ENCODE measurements around the gene STAG3.
"Not testable (repeated sequence)": the region's sequence is repeated elsewhere in the genome, so short reads cannot be mapped to it uniquely, and the experiment has no call there.

The STAG3 gene

GRCh38 chr7:100222445-100223132, 44.9 kb downstream of the STAG3 start:
- Histone ChIP-seq H3K27ac (no peak overlapping the region), H3K27me3 (ENCODE audit: control insufficient read depth, insufficient read depth, low read length) (no peaks in the 10 kb centered on the region), H3K9ac (no peak overlapping the region), H3K79me2 (no peaks in the 10 kb centered on the region), H3K9me3 (ENCODE audit: control insufficient read depth, low read length) (no peaks in the 10 kb centered on the region), H3K36me3 (ENCODE audit: control insufficient read depth, insufficient read depth, low read length) (no peaks in the 10 kb centered on the region), H3K4me3 (ENCODE audit: low read depth, low read length) (no peak overlapping the region), H3K4me2 (ENCODE audit: low read length) (no peak overlapping the region), H3K4me1 (no peaks in the 10 kb centered on the region), H2AFZ (no peak overlapping the region)
- TF ChIP-seq CTCF (IDR thresholded peaks at IDR 0.05), result no peak

- not testable (repeated sequence) for H3K27ac ChIP-seq; H3K4me3 ChIP-seq (ENCODE audit: low read depth, low read length)
Measured at GRCh38 chr7:100223376-100223927, 45.7 kb downstream of the STAG3 start.

GRCh38 chr7:100224891-100225290, 47.2 kb downstream of the STAG3 start:
- not testable (repeated sequence) for H3K4me2 ChIP-seq (ENCODE audit: low read length); H2AFZ ChIP-seq

More at GRCh38 chr7:100223376-100223927, 45.7 kb downstream of the STAG3 start:
- not testable (repeated sequence) for H2AFZ ChIP-seq; H3K4me1 ChIP-seq; H3K9me3 ChIP-seq (ENCODE audit: control insufficient read depth, low read length); H3K9ac ChIP-seq; H3K27me3 ChIP-seq (ENCODE audit: control insufficient read depth, insufficient read depth, low read length); H3K36me3 ChIP-seq (ENCODE audit: control insufficient read depth, insufficient read depth, low read length); H3K4me2 ChIP-seq (ENCODE audit: low read length); H3K79me2 ChIP-seq

GRCh38 chr7:100234660-100235317, 57.1 kb downstream of the STAG3 start:
- H3K9me3 ChIP-seq (ENCODE audit: control insufficient read depth, low read length); H3K9ac ChIP-seq; H3K36me3 ChIP-seq (ENCODE audit: control insufficient read depth, insufficient read depth, low read length); H3K4me1 ChIP-seq; H2AFZ ChIP-seq; H3K27ac ChIP-seq; H3K4me2 ChIP-seq (ENCODE audit: low read length); H3K27me3 ChIP-seq (ENCODE audit: control insufficient read depth, insufficient read depth, low read length); H3K4me3 ChIP-seq (ENCODE audit: low read depth, low read length): not testable (repeated sequence)
- H3K79me2 ChIP-seq, result peaks cover 22% of the 10 kb centered on the region

More at GRCh38 chr7:100224891-100225290, 47.2 kb downstream of the STAG3 start:
- H3K4me1 ChIP-seq; H3K27ac ChIP-seq; H3K79me2 ChIP-seq; H3K9ac ChIP-seq; H3K9me3 ChIP-seq (ENCODE audit: control insufficient read depth, low read length); H3K4me3 ChIP-seq (ENCODE audit: low read depth, low read length); H3K27me3 ChIP-seq (ENCODE audit: control insufficient read depth, insufficient read depth, low read length); H3K36me3 ChIP-seq (ENCODE audit: control insufficient read depth, insufficient read depth, low read length): not testable (repeated sequence)

- H3K27me3 ChIP-seq (ENCODE audit: control insufficient read depth, insufficient read depth, low read length); H3K9me3 ChIP-seq (ENCODE audit: control insufficient read depth, low read length); H3K27ac ChIP-seq; H3K4me2 ChIP-seq (ENCODE audit: low read length); H3K9ac ChIP-seq; H3K4me3 ChIP-seq (ENCODE audit: low read depth, low read length); H3K36me3 ChIP-seq (ENCODE audit: control insufficient read depth, insufficient read depth, low read length); H2AFZ ChIP-seq; H3K4me1 ChIP-seq: not testable (repeated sequence)
- H3K79me2 ChIP-seq, result peaks cover 61% of the 10 kb centered on the region
Measured at GRCh38 chr7:100239975-100240374, 62.3 kb downstream of the STAG3 start.

- not testable (repeated sequence) for H3K36me3 ChIP-seq (ENCODE audit: control insufficient read depth, insufficient read depth, low read length); H3K4me3 ChIP-seq (ENCODE audit: low read depth, low read length); H3K9me3 ChIP-seq (ENCODE audit: control insufficient read depth, low read length); H3K9ac ChIP-seq; H3K27ac ChIP-seq; H2AFZ ChIP-seq; H3K4me2 ChIP-seq (ENCODE audit: low read length); H3K27me3 ChIP-seq (ENCODE audit: control insufficient read depth, insufficient read depth, low read length)
- peaks cover 58% of the 10 kb centered on the region for H3K79me2 ChIP-seq
- H3K4me1 ChIP-seq, result peaks cover 19% of the 10 kb centered on the region
Measured at GRCh38 chr7:100243385-100243784, 65.7 kb downstream of the STAG3 start.

- H3K27ac ChIP-seq, result not testable (repeated sequence)
Measured at GRCh38 chr7:100244988-100245605, 67.4 kb downstream of the STAG3 start.

GRCh38 chr7:100246121-100246864, 68.6 kb downstream of the STAG3 start:
- H3K4me3 ChIP-seq (ENCODE audit: low read depth, low read length); H3K36me3 ChIP-seq (ENCODE audit: control insufficient read depth, insufficient read depth, low read length); H3K9ac ChIP-seq; H3K4me2 ChIP-seq (ENCODE audit: low read length); H3K9me3 ChIP-seq (ENCODE audit: control insufficient read depth, low read length); H3K27me3 ChIP-seq (ENCODE audit: control insufficient read depth, insufficient read depth, low read length); H2AFZ ChIP-seq: not testable (repeated sequence)
- Histone ChIP-seq H3K27ac (peak overlapping the region; percentile 82), H3K79me2 (peaks cover 45% of the 10 kb centered on the region), H3K4me1 (peaks cover 26% of the 10 kb centered on the region)

More at GRCh38 chr7:100244988-100245605, 67.4 kb downstream of the STAG3 start:
- H3K27me3 ChIP-seq (ENCODE audit: control insufficient read depth, insufficient read depth, low read length); H3K9ac ChIP-seq; H2AFZ ChIP-seq; H3K4me2 ChIP-seq (ENCODE audit: low read length); H3K36me3 ChIP-seq (ENCODE audit: control insufficient read depth, insufficient read depth, low read length); H3K4me3 ChIP-seq (ENCODE audit: low read depth, low read length); H3K9me3 ChIP-seq (ENCODE audit: control insufficient read depth, low read length): not testable (repeated sequence)
- peaks cover 52% of the 10 kb centered on the region for H3K79me2 ChIP-seq
- H3K4me1 ChIP-seq, result peaks cover 26% of the 10 kb centered on the region

GRCh38 chr7:100246865-100247137, 69.1 kb downstream of the STAG3 start:
- H3K4me2 ChIP-seq (ENCODE audit: low read length); H2AFZ ChIP-seq; H3K36me3 ChIP-seq (ENCODE audit: control insufficient read depth, insufficient read depth, low read length); H3K9me3 ChIP-seq (ENCODE audit: control insufficient read depth, low read length); H3K4me3 ChIP-seq (ENCODE audit: low read depth, low read length); H3K9ac ChIP-seq; H3K27me3 ChIP-seq (ENCODE audit: control insufficient read depth, insufficient read depth, low read length): not testable (repeated sequence)
- Histone ChIP-seq H3K27ac (peak overlapping the region; percentile 82), H3K79me2 (peaks cover 42% of the 10 kb centered on the region), H3K4me1 (peaks cover 26% of the 10 kb centered on the region)

All from parathyroid adenoma (tissue), 2 donors.